Coronary artery (tissue), 2 donors: ENCODE measurements around the gene NR1H3.

Experiments
- DNase-seq: peaks from one replicate; pipeline ENCODE4 v3.0.0-alpha.2; 2017; ENCODE audit warnings: low spot score
- H3K27ac ChIP-seq, 2 donors: fragments of 200-600 bp; sonication (generic); one replicate each; pipeline ENCODE4 v1.5.1; 2016 to 2019
- H3K4me3 ChIP-seq: fragments of 200-600 bp; sonication (generic); 2 replicates; pipeline ENCODE4 v1.5.1; 2016; ENCODE audit warnings: mild to moderate bottlenecking, moderate library complexity
- TF ChIP-seq, protein P1 (sequence below): fragments of 200-600 bp; sonication (generic); IDR thresholded peaks from one replicate; pipeline ENCODE4 v1.5.1; 2019; ENCODE audit warnings: antibody characterized with exemption

Gene NR1H3

GRCh38 chr11:47251751-47252150 is 6.0 kb upstream of the NR1H3 start:
- H3K27ac ChIP-seq, result no peak overlapping the region
- H3K4me3 ChIP-seq, result no peak overlapping the region
- TF ChIP-seq, protein P1, sequence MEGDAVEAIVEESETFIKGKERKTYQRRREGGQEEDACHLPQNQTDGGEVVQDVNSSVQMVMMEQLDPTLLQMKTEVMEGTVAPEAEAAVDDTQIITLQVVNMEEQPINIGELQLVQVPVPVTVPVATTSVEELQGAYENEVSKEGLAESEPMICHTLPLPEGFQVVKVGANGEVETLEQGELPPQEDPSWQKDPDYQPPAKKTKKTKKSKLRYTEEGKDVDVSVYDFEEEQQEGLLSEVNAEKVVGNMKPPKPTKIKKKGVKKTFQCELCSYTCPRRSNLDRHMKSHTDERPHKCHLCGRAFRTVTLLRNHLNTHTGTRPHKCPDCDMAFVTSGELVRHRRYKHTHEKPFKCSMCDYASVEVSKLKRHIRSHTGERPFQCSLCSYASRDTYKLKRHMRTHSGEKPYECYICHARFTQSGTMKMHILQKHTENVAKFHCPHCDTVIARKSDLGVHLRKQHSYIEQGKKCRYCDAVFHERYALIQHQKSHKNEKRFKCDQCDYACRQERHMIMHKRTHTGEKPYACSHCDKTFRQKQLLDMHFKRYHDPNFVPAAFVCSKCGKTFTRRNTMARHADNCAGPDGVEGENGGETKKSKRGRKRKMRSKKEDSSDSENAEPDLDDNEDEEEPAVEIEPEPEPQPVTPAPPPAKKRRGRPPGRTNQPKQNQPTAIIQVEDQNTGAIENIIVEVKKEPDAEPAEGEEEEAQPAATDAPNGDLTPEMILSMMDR, result no peak
- DNase-seq, result no peak

GRCh38 chr11:47253660-47254059 is 4.1 kb upstream of the NR1H3 start:
- H3K27ac ChIP-seq, result peak overlapping the region; percentile 58 to 90
- H3K4me3 ChIP-seq, result no peak overlapping the region
- TF ChIP-seq, protein P1, result no peak
- DNase-seq, result no peak

DNA sequence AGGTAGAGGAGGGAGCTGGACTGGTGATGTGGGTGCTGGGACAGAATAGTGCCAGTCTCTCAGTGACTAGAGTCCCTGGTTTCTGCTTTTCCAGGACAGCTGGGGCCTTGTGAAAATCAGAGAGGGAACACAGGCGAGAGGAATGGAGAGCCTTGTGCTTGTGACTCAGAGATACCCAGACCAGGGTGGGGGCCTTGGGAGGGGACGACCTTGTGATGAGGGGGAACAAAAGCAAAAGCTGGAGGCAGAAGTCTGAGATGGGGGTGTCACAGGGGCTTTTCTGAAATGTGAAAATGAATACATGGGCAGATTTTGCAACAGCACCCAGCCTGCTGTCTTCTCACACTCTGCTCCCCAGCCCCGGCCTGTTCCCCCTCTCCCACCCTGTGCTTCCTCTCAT is 3.4 kb upstream of the NR1H3 start:
- TF ChIP-seq, protein P1, result no peak
- DNase-seq, result no peak
- H3K4me3 ChIP-seq, result peak overlapping the region; percentile 39

DNA sequence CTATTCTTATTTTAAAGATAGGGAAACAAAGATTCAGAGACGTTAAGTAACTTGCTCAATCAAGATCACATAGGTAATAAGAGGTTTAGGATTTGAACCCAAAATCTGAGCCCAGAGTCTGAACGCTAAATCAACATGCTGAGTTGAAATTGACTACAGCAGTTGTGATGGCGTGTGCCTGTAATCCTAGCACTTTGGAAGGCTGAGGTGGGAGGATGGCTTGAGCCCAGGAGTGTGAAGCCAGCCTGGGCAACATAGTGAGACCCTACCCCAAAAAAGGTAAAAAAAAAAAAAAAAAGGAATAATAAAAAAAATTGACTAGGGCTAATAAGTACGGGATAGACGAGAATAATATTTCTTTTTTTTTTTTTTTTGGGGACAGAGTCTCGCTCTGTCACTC is 1.4 kb upstream of the NR1H3 start:
- TF ChIP-seq, protein P1, result no peak
- Histone ChIP-seq H3K4me3 (no peak overlapping the region), H3K27ac (no peak overlapping the region)
- no peak for DNase-seq

More for the DNA sequence above, 3.4 kb upstream of the NR1H3 start:
- H3K27ac ChIP-seq, result peak overlapping the region; percentile 58 to 90

- DNase-seq, result no peak
- peak overlapping the region; percentile 31 to 81 for H3K27ac ChIP-seq
- H3K4me3 ChIP-seq, result peak overlapping the region; percentile 59
- TF ChIP-seq, protein P1, result no peak
These were observed 649 bp upstream of the NR1H3 start for GRCh38 chr11:47257177-47257516.

DNA sequence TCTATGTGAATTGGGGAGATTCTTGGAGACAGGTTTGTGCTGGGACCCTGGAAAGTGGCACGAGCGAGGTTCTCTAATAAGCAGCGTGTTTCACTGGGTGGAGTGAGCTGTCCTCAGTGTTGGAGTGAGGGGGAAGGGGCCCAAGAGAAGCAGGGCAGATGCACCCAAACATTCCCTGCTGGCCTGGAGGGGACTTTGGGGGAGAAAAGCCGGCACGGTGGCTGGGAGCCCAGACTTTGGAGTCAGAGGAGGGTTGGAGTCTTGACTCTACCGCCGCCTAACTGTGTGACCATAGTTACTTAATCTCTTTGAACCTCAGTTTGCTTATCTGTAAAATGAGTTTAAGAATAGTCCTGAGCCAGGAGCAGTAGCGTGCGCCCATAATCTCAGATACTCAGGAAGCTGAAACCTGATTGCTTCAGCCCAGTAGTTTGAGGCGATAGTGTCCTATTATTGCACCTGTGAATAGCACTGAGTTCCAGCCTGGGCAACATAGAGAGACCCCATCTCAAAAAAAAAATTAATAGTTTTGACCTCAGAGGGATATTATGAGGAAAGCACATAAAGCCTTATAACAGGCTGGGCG is 614 bp downstream of the NR1H3 start:
- H3K4me3 ChIP-seq, result peak overlapping the region; percentile 59

More for the DNA sequence above, 614 bp downstream of the NR1H3 start:
- DNase-seq, result no peak
- TF ChIP-seq, protein P1, result no peak
- H3K27ac ChIP-seq, result peak overlapping the region; percentile 31 to 81
